ENCODE results near the gene CFAP221.

GRCh38 chr2:119574108-119574815 is 30.0 kb downstream of the CFAP221 start:
- TF ChIP-seq, protein P1, sequence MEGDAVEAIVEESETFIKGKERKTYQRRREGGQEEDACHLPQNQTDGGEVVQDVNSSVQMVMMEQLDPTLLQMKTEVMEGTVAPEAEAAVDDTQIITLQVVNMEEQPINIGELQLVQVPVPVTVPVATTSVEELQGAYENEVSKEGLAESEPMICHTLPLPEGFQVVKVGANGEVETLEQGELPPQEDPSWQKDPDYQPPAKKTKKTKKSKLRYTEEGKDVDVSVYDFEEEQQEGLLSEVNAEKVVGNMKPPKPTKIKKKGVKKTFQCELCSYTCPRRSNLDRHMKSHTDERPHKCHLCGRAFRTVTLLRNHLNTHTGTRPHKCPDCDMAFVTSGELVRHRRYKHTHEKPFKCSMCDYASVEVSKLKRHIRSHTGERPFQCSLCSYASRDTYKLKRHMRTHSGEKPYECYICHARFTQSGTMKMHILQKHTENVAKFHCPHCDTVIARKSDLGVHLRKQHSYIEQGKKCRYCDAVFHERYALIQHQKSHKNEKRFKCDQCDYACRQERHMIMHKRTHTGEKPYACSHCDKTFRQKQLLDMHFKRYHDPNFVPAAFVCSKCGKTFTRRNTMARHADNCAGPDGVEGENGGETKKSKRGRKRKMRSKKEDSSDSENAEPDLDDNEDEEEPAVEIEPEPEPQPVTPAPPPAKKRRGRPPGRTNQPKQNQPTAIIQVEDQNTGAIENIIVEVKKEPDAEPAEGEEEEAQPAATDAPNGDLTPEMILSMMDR (IDR thresholded peaks at IDR 0.05): no peak
- TF ChIP-seq POLR2A (IDR thresholded peaks at IDR 0.05): no peak
